CMK (cell line): ENCODE data around the gene ANLN.
"Not testable (repeated sequence)": the region's sequence is repeated elsewhere in the genome, so short reads cannot be mapped to it uniquely, and the experiment has no call there.

Experiments used
- DNase-seq: peaks from one replicate; pipeline ENCODE4 v3.0.0-alpha.2; 2010; ENCODE audit warnings: low read depth

Gene ANLN

DNA sequence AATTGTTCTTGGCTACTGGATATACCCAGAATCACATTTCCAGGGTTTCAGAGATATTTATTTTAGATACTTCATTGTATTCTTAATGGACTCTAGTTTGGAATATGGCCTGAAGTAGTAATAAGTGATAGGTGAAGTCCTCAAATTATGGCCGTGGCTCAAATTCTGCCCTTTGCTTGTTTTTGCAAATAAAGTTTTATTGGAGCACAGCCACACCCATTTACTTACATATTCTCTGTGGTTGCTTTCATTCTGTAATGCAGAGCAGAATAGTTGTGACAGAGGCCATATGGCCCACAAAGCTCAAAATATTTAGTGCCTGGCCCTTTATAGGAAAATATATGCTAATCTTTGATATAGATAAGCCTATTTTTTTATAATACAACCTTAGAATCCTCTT, 19.5 kb downstream of the ANLN start:
- DNase-seq, result no peak

DNA sequence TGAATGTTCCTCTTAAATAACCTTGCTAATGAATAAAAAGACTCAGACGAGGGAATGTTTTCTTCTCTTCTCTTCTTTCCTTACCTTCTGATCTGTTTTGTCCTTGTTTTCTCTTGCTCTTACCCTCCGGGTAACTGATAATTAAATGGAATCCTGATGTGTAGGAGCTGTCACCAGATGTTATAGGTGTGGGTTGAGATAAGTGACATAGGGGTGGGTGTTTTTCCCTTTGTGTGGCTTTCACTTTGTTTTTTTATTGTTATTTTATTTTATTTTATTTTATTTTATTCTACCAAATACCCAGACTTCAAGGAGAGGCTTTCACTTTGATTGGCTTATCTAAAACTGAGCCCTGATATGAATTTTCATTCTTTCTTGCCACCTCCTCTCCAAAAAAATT, 25.5 kb downstream of the ANLN start:
- no peak for DNase-seq

DNA sequence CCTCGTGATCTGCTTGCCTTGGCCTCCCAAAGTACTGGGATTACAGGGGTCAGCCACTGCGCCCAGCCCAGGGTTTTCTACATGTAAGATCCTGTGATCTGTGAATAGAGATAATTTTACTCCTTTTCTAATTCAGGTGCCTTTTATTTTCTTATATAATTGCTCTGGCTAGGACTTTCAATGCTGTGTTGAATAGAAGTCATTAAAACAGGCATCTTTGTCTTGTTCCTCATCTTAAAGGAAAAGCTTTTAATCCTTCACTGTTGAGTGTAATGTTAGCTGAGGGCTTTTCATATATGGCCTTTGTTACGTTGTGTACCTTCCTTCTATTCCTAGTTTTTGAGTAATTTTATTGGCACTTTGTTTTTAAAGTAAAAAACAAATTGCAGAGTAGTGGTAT, 26.6 kb downstream of the ANLN start:
- DNase-seq, result no peak

DNA sequence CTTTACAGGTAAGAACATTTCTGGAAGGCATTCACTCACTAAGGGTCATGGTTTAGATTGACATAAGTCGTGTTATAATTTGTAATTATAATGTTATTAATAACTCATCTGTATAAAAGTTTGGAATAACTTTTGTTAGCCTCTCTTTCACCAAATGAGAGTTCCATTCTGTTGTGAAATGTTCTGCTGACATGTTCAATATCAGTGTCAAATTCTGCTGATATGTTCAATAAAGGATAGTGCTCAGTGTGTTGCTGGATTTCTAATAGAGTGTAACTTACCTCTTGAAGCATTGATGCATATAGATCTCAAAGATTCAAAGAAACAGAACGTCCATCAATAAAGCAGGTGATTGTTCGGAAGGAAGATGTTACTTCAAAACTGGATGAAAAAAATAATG, 30.6 kb downstream of the ANLN start:
- no peak for DNase-seq

DNA sequence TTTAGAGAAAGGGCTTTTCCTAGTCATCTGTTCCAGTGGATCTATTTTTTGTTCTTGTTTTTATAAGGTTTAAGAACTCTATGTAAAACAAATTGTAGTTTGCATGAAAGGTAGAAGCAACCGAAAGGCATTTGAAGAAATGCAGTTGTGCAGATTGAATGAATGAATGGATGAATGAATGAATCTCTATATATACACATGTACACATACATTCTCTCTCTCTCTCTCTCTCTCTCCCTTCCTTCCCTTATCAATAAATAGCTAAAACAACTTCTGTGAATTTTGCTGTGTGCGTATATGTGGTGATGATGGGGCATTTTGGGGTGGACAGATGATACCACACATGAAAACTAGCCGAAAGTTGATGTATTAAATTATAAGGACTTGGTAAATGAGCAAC, 32.4 kb downstream of the ANLN start:
- no peak for DNase-seq

DNA sequence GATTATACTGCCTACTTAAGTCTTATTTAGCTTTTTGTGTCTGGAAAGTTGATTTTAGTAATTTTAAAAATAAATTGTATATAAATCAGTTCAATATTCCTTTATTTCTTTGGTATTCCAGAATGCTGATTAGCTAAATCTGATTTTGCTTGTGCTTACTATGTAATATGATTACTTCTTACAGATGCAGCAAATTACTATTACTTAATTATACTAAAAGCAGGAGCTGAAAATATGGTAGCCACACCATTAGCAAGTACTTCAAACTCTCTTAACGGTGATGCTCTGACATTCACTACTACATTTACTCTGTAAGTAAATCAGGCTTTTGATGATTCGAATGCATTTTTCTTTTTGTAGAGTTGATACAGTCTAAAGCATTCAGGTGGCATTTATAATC, 34.0 kb downstream of the ANLN start:
- no peak for DNase-seq

DNA sequence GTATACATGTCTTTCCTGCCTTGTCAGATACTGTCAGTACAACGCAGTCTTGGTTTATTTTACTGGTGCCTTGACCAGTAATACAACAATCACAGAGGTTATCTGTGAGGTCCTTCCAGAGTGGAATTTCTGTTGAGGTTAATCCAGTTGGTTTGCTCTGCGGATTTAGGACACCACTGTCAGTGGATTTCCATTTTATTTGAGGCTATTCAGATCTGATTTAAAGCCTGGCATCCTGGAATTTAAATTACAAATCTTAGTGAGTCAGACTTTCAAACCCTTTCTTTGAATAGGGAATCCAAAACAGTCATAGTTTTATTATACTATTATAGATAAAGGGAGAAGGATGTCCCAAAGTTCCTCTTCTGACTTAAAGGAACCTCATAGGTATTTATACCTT, 40.5 kb downstream of the ANLN start:
- no peak for DNase-seq

DNA sequence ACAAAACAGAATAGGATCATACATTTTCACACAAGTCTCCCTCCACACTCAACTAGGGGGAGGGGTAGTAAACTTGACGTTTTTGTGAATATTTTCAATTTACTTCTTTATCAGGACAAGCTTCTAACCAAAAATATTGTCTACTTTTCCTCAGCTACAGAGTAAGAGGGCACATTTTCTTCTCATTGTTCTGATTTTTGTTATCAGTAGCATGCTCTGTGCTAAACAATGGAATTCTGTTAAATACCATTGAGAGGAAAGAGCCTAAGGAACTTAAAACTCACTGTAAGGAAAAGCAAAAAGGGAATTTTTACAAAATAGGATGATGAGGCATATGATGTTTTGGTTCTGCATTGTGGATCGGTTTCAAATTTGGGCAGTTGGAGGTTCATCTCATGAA, 41.2 kb downstream of the ANLN start:
- no peak for DNase-seq

DNA sequence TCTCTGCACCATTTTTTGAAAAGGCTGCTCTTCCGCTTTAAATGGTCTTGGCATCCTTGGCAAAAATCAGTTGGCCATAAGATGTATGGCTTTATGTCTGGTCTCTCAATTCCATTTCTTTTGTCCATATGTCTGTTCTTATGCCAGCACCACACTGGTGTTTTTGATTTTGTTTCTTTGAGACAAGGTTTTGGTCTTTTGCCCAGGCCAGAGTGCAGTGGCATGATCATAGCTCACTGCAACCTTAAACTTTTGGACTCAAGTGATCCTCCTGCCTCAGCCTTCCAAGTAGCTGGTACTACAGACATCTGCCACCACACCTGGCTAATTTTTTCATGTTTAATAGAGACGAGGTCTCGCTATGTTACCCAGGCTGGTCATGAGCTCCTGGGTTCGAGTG, 48.5 kb downstream of the ANLN start:
- no peak for DNase-seq

DNA sequence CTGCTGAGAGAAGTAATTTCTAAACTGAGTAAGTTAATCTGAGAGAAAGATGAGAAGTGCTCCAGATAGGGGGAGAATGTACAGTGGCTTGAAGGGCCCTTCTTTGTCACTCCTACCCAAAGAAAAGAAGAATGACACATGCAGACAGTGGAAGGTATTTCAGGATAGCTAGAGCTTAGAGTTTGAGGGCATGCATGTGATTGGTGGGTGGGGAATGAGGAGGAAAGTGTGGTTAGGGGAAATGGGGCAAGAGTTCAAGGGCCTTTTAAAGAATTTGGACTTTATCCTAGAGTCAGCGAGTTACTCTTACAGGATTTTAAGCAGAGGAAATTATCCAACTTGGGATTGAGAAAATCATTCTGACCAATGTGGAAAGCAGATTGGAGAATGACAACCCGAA, 50.0 kb downstream of the ANLN start:
- DNase-seq, result no peak

DNA sequence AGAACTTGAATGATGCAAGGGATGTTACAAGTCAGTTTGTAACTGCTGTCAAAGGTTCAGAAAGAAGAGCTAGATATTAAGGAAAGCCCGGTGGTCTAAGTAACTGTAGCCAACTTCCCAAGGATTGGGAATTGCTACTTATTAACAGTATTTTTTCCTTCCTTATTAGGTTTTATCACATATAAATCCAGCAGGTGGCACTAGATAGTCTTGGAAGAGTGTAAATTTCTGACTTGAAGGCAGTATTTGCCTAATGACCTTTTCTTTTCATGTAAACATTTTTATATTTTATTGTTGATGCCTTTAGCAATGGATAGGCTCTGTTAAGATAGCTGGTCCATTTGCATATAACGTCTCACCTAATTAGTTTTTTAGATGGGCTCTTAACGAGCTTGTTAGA, 51.2 kb downstream of the ANLN start:
- no peak for DNase-seq

DNA sequence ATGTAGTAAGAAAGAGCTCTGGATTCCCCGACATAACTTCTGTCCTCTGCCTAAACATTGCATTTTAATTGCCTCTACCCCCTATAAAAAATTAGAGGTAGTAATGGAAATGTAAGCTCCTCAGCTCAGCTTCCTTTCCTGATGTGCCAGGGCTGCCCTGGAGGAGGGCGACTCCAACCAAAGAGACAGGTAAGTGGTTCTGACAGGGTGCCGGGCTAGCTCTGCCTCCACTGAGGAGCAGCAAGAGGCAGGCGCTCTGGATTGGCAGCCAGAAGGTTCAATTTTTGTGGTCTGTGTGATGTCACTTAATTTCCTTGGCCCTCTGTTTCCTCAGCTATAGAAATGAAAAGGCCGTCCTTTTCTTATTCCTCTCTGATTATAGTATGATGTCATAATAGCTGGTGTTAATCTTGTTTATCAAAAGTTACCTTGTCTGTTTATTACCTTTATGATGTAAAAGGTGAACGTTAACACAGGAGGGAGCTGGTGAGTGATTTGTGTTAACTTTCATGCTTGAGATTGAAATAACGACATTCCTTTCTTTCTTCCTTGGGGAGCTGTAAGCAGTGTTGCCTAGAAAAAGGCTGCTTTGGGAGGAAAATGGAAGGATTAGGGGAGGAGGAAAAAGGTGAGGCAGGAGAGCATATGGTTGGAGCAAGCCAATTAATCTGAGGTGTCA, 51.8 kb downstream of the ANLN start:
- DNase-seq, result no peak

DNA sequence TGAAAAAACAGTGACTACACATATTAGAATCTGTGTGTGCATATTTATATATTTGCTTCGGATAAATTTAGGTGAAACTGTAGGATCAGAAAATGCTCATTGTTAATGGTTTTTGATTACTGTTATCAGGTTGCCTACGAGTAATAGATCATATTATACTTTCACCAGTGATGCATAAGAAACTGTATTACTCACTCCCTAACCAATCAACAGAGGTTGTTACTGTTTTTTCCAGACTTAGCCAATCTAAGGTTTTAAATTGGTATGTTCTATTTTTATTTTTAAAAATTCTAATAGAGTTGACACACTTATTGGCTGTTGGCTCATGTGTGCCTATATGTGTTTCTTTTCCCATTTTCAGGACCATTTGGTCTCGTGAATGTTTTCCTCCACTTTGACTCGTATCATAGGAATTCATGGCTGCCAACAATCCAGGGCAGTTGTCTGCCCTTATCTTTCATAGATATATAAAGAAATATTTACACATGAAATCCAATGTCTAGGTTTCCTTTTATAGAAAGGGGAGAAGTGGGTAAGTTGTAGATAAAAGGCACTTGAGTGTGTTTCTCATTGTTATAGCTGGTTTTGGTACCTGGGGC, 59.2 kb downstream of the ANLN start:
- DNase-seq, result no peak

DNA sequence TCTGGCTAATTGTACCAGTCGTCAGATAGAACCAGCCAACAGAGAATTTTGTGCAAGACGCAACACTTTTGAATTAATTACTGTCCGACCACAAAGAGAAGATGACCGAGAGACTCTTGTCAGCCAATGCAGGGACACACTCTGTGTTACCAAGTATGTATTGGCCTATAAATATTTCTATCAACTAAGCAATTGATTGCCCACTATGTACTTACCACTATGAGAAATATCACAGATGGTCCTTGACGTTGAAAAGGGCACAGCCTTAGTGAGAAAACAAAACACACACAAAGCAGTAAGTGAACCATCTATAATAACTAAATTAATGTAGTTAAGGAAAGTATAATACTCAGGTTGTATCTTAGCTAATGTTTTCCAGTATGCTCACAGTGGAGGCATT, 60.0 kb downstream of the ANLN start:
- no peak for DNase-seq

DNA sequence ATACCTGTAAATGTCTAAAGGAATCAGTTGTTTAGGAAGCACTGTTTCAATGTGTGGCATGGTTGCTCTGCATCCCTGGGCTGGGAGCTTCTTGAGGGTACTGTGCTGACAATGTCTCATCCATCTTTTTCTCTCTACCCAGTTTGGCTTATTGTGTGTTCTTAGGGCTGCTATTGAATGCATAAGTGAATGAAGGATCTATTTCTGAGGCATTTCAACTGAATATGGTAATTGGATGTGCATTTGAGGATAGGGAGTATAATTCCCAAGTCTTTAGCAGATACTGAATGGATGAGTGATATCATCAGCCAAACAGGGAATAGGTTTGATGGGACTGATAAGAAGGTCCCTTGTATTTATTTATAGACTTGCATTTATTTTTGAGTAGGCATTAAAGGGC, 64.1 kb downstream of the ANLN start:
- no peak for DNase-seq

DNA sequence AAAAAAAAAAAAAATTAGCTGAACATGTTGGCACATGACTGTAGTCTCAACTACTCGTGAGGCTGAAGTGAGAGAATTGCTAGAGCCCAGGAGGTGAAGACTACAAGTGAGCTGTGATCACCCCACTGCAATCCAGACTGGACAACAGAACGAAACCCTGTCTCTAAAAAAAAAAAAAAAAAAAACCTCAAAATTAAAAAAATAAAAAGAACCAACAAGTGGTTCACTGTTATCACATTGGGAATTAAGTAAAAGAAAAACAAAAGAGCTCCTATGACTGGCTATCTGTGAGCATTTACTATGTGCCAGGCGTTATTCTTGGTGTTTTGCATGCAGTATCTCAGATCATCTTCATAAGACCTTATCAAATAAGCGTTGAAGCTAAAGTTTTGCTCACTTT, 66.0 kb downstream of the ANLN start:
- no peak for DNase-seq

DNA sequence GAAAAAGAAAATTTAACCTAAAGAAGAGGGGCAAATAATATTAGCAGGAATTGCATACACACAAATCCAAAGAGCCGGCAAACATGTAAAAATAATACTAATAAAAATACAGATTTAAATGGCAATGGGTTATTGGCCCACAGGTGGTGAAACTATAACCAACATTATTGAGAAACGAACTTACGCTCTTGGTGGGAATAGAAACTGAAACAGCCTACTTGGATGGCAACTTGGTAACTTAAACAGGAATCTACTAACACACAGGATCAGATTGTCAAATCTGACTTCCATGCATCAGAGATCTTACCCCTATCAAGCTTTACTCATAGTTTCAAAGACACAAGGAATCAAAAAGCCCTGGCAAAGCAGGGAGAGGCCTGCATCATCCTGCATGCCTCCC, 66.5 kb downstream of the ANLN start:
- DNase-seq, result no peak

DNA sequence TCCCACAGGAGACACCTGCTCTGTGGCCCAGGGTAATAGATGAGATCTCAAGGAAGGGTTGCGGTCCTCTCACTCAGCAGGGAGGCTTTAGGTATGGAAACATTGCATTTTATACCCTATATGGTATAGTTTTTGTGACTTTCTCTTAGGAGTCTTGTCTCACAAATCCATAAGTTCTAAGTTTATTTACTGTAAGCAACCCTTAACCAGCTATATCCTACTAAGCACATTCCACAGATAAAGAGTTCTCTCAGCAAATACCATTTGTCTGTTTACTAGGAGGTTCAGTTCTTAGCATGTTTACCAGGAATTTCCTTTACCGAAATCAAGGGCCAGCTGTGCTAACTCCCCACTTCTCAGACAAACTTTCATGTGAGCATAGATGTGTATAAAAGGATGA, 66.9 kb downstream of the ANLN start:
- DNase-seq, result no peak

DNA sequence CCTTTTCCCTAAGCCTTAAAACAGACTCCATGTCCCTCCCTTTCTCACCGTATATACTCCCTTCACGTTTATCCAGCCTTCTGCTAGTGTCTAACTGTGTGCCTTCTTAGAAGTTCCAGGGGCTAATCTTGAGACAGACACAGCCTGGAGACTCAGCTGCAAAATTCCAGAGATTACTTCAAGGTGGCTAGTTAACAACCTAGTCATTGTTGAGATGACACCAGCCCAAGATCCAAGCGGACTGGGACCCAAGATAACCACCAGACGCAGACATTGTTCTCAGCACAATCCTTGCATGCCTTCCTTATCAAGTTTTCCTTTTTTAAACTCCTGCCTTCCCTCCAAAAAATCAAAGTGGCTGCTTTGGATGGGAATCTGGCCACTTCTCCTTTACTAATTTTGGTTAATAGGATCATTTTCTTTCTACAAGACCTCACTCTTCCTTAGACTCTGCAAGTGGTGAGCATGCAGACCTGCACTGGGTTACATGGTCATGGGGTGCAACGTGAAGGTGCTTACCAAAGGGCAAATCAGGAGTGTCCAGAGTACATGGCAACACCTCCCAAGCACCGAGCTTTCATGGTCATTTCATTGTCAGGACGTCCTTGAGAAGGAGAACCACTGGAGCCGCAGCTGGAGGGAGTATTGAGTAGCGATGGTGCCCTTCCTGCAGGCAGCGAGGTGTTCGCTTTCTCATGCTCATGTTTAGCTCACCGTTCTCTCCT, 69.7 kb downstream of the ANLN start:
- DNase-seq, result no peak

DNA sequence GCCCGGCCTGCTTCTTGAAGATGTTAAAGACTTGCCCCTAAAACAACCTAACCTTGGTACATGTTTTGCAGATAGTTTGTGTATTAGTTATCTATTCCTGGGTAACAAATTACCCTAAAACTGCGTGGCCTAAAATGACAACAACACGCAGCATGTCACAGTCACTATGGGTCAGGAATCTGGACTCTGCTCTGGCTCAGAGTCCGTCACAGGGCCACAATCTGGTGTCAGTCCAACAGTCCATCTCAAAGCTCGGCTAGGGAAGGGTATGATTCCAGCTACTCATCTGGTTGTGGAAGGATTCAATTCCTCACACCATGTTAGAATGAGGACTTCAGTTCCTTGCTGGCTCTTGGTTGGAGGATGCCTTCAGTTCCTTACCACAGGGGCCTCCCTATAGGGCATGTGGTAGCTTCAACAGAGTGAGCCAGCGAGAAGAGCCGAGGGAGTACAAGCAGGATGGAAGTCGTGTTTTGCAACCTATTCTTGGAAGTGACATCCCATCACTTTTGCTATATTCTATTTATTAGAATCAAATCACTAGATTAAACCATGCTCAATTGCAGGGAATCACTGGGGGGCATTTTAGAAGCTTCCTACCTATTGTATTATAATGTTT, 71.3 kb downstream of the ANLN start:
- no peak for DNase-seq

DNA sequence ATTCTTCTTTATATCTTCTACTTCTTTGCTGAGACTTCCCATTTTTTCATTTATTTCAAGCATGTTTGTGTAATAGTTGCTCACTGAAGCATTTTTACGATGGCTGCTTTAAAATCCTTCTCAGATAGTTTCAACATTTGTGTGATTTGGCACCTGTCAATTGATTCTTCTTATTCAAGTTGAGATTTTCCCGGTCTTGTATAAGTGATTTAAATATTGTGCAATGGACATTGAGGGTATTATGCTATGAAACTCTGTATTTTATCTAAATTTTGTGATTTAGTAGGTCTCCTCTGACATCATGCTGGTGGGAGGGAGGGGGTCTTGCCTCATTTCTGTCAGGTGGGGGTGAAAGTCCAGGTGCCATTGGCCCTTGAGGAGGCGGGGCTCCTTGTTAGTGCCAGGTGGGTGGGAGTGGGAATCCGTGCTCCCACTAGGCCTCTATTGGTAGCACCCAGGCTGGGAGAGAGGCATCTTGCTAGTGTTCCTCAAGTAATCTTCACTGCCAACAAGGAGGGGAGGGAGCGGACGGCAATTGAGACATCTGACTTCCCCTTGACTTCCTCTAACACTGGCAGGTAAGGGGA, 73.0 kb downstream of the ANLN start:
- DNase-seq, result no peak

DNA sequence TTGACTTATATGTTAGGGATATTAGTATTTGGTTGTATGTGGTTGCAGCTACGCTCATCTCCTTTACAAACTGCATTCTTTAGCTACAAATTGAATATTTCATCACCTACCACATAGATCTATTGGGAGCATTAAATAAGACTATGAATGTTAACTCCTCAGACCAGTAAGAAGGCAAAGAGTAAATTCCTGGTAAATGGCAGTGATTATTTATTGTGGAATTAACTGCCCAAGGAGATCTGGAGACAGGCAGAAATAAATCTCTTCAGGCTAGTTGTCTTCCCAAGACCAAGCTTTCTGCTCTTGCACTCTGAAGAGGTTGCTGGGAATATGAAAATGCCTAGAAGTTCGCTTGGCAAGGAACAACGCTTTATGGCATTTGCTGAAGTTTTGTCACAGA, 74.6 kb downstream of the ANLN start:
- DNase-seq, result no peak

DNA sequence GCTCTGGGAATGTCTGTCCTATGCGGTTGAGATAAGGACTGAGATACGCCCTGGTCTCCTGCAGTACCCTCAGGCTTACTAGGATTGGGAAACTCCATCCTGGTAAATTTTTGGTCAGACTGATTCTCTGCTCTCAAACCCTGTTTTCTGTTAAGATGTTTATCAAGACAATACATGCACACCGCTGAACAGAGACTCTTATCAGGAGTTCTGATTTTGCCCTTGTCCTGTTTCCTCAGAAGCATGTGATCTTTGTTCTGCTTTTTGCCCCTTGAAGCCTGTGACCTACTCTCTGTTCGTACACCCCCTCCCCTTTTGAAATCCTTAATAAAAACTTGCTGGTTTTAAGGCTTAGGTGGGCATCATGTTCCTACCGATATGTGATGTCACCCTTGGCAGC, 76.3 kb downstream of the ANLN start:
- not testable (repeated sequence) for DNase-seq
